SK-N-SH treated with all-trans-retinoic acid at 6 μM for 48 hours (cell line): ENCODE measurements around the gene LAPTM5.

Experiments used
- ZNF8 ChIP-seq: fragments of 450-650 bp; formaldehyde crosslinking; IDR thresholded peaks from 2 replicates; pipeline ENCODE4 v1.5.0; 2020; ENCODE audit warnings: mild to moderate bottlenecking, moderate library complexity
- TF ChIP-seq, protein P1 (sequence below): fragments of 250-450 bp; sonication (Bioruptor Pico); IDR thresholded peaks from 2 replicates; pipeline ENCODE4 v1.8.0; 2020; ENCODE audit warnings: mild to moderate bottlenecking, moderate library complexity, borderline replicate concordance

DNA sequence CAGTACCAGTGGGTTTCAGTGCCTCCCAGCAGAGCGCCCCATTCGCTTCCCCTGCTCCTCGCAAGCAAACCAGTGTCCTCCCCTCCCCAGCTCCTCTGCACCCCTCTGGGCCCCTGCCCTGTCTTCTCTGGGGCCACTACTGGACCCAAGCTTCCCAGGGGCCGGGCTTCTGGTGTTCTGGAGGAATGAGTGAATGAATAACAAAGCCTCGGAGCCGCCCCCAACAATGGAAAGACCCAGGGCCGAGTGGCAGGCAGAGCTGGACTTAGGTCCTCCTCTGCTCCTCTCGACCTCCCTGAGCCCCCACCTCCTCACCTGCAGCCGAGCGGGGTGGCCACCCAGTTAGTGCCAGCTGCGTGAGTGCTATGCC is 71.8 kb downstream of the LAPTM5 start:
- TF ChIP-seq, protein P1, sequence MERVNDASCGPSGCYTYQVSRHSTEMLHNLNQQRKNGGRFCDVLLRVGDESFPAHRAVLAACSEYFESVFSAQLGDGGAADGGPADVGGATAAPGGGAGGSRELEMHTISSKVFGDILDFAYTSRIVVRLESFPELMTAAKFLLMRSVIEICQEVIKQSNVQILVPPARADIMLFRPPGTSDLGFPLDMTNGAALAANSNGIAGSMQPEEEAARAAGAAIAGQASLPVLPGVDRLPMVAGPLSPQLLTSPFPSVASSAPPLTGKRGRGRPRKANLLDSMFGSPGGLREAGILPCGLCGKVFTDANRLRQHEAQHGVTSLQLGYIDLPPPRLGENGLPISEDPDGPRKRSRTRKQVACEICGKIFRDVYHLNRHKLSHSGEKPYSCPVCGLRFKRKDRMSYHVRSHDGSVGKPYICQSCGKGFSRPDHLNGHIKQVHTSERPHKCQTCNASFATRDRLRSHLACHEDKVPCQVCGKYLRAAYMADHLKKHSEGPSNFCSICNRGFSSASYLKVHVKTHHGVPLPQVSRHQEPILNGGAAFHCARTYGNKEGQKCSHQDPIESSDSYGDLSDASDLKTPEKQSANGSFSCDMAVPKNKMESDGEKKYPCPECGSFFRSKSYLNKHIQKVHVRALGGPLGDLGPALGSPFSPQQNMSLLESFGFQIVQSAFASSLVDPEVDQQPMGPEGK (CRISPR knock-in tag), result no peak
- no peak for TF ChIP-seq ZNF8 (CRISPR knock-in tag)
